NCI-H2171 (cell line): ENCODE results near the gene CFDP1.
A peak's percentile ranks its signal among the peaks of the same experiment; 100 is the strongest.
"Not testable (repeated sequence)": the region's sequence is repeated elsewhere in the genome, so short reads cannot be mapped to it uniquely, and the experiment has no call there.

Experiments used
- DNase-seq: peaks from one replicate; lab custom pipeline; 2025; lab: John Stamatoyannopoulos, UW

CFDP1 gene

GRCh38 chr16:75458439-75458838 lies 25.1 kb upstream of the CFDP1 start:
- DNase-seq: no peak

- DNase-seq: no peak
These were observed 24.7 kb upstream of the CFDP1 start for GRCh38 chr16:75458029-75458428.

- DNase-seq: no peak
These were observed 24.2 kb upstream of the CFDP1 start for GRCh38 chr16:75457485-75458021.

- DNase-seq: no peak
These were observed 23.7 kb upstream of the CFDP1 start for GRCh38 chr16:75456971-75457370.

- not testable (repeated sequence) for DNase-seq
These were observed 23.2 kb upstream of the CFDP1 start for GRCh38 chr16:75456486-75456885.

- DNase-seq: no peak
These were observed 22.4 kb upstream of the CFDP1 start for GRCh38 chr16:75455677-75456076.

GRCh38 chr16:75452464-75453190 lies 19.3 kb upstream of the CFDP1 start:
- DNase-seq: no peak

GRCh38 chr16:75446416-75446815 lies 13.1 kb upstream of the CFDP1 start:
- DNase-seq: no peak

- DNase-seq: no peak
These were observed 12.0 kb upstream of the CFDP1 start for GRCh38 chr16:75445298-75445697.

- DNase-seq: no peak
These were observed 10.0 kb upstream of the CFDP1 start for GRCh38 chr16:75443298-75443697.

- DNase-seq: peak; percentile 82
These were observed 570 bp upstream of the CFDP1 start for GRCh38 chr16:75433732-75434413.

- no peak for DNase-seq
These were observed 3.5 kb downstream of the CFDP1 start for GRCh38 chr16:75429621-75430403.

- not testable (repeated sequence) for DNase-seq
These were observed 6.8 kb downstream of the CFDP1 start for GRCh38 chr16:75426524-75426923.

- DNase-seq: not testable (repeated sequence)
These were observed 9.1 kb downstream of the CFDP1 start for GRCh38 chr16:75424105-75424762.

- DNase-seq: no peak
These were observed 9.6 kb downstream of the CFDP1 start for GRCh38 chr16:75423723-75424104.

- no peak for DNase-seq
These were observed 11.5 kb downstream of the CFDP1 start for GRCh38 chr16:75421820-75422126.

GRCh38 chr16:75420987-75421819 lies 12.1 kb downstream of the CFDP1 start:
- peak; percentile 50 for DNase-seq

- DNase-seq: no peak
These were observed 16.3 kb downstream of the CFDP1 start for GRCh38 chr16:75416904-75417565.

- DNase-seq: no peak
These were observed 18.0 kb downstream of the CFDP1 start for GRCh38 chr16:75415169-75415905.

GRCh38 chr16:75413951-75414350 lies 19.4 kb downstream of the CFDP1 start:
- DNase-seq: no peak
